ENCODE data around the gene NLGN2.
"Not testable (repeated sequence)": the region's sequence is repeated elsewhere in the genome, so short reads cannot be mapped to it uniquely, and the experiment has no call there.

NLGN2 gene

DNA sequence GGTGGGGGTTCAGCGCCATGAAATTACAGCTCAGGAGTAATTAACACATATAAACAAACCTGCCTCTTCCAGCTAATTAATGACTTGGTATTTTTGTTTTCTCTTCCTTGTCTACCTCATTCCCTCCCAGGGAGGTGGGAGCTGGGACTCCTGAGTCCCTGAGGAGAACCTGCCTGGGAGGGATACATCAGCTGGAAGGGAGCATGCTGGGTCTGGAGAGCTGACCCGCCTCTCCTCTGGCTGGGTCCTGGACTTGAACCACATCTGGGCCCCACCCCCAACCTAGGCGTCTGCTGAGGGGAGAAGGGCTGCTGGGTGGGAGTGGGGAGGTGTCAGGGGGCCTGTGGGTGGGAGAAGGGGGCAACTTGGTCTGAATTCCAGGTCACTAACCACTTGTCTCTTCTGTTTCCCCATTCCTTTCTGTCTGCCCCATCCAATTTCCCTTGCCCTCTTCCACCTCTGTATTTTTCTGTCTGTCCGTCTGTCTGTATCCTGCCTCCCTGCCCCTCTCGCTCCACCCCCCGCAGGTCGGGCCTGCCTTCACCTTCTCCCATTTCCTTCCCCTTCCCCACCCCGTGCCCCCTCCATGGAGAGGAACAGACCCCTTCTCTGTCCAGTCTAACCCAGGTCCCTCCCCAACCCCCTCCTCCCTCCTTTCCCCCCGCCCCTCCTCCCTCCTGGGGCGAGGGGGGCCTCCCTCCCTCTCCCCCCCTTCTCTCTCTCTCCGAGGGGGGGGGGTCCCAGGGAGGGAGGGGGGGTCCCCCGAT lies at the start of gene NLGN2:
NLGN2 (plus strand) TSS at position 361 of the 767 bp plus-strand sequence. CDS start 411 bp downstream, outside the sequence.
- no peak for DNase-seq

GRCh38 chr17:7361906-7362305 lies 45.7 kb upstream of the NLGN2 start:
- DNase-seq, result no peak

DNA sequence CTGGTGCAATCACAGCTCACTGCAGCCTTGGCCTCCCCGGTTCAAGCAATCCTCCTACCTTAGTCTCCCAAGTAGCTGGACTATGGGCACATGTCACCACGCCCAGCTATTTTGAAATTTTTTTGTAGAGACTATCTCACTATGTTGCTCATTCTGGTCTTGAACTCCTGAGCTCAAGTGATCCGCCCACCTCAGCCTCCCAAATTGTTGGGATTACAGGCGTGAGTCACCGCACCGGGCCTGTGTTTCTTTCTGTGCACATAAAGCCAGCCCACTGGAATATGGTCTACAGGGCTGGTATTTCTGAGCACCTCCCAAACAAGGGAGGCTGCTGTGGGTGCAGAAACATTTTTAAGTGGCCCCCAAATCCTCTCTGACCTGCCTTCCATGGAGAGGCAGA lies 44.3 kb upstream of the NLGN2 start:
- no peak for DNase-seq

GRCh38 chr17:7365963-7366362 lies 41.7 kb upstream of the NLGN2 start:
- not testable (repeated sequence) for DNase-seq

DNA sequence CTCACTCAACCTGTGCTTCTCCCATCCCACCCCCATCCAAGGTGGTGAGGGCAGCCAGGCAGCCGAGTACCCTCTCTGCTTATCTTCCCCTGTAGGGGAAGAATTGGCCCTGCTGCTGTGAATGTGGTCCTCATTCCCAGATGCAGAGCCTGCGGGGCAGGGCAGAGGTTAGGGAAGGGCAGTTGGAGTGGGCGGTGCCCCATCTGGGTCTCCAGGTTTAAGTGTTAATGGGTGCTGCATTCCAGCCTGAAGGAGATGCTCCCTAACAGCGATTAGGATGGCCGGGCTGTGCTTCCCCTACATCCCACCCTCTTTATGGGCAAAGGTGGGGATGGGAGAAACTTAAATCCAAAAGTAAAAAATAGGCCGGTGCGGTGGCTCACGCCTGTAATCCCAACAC lies 40.6 kb upstream of the NLGN2 start:
- DNase-seq, result no peak

DNA sequence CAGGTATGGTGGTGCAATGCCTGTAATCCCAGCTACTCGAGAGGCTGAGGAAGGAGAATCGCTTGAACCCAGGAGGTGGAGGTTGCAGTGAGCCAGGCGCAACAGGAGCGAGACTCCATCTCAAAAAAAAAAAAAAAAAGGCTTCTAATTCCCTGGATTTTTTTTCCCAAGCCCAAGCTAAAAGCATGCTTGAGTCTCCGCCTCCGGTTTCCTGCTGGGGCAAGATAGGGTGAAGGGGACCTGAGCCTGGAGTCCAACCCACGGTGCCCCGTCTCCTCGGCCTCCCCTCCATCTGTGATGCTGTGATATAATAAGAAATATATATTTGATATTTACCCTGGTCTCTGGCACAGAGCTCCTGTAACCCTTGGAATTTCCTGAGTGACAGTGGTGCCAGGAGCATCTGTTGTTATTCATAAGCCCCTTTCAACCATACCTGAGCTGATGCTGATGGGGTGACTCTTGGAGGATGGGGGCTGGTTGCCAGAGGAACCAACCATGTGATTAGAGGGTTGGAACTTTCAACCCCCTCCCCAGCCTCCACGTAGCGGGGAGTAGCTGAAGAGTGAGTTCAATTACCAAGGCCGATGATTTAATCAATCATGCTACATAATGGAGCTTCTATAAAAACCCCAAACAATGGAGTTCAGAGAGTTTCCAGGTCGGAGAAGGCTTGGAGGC lies 39.6 kb upstream of the NLGN2 start:
- DNase-seq, result no peak

GRCh38 chr17:7368599-7368994 lies 39.0 kb upstream of the NLGN2 start:
- not testable (repeated sequence) for DNase-seq

DNA sequence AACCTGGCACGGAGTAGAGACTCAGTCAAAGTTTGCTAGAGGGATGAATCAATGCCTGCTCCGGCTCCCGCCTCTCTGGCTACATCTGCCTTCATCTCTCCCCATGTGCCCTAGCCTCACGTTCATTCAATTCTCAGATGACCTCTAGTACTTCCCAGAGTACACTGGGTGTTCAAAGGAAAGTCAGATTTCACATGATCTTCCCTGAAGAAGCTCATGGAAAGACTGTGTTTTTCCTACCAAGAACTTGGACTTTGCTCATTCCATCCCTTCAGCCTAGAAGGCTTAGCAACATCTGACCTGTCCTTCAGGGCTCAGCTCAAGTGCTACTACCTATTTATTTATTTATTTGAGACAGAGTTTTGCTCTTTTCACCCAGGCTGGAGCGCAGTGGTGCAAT lies 37.8 kb upstream of the NLGN2 start:
- no peak for DNase-seq

DNA sequence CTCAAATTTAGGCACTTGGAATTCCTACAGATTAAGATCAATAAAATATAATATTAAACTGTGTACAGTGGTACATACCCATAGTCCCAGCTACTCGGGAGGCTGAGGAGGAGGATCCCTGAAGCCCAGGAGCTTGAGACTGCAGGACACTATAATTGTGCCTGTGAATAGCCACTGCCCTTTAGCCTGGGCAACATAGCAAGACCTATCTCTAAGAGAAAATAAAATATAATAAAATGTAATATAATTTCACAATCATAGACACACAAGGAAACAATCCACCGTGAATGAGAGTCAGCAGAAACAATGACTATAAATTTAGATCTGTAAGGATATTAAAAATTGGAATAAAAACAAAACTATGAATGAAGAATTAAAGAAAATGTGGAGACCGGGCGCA lies 36.8 kb upstream of the NLGN2 start:
- DNase-seq, result no peak

DNA sequence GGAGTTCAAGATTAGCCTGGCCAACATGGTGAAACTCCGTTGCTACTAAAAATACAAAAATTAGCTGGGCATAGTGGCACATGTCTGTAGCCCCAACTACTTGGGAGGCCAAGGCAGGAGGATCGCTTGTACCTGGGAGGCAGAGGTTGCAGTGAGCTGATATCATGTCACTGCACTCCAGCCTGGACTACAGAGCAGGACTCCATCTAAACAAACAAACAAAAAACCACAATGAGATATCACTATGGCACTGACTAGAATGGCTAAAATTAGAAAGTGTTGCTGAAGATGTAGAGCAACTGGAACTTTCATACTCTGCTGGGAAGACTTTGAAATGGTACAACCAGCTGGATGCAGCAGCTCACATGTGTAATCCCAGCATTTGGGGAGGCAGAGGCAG lies 33.3 kb upstream of the NLGN2 start:
- DNase-seq, result no peak

DNA sequence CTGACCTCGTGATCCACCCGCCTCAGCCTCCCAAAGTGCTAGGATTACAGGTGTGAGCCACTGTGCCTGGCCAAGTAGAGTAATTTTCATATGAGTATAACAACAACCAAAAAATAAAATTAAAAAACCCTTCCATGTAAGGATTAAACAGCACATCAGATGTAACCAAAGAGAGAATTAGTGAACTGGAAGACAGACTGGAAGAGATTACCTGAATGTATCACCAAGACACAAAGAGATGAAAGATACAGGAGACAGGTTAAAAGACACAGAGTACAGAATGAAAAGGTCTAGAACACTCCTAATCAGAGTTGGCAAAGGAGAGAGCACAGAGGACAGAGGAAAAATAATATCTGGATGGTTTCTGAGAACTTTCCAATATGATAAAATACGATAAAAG lies 28.5 kb upstream of the NLGN2 start:
- DNase-seq, result no peak

DNA sequence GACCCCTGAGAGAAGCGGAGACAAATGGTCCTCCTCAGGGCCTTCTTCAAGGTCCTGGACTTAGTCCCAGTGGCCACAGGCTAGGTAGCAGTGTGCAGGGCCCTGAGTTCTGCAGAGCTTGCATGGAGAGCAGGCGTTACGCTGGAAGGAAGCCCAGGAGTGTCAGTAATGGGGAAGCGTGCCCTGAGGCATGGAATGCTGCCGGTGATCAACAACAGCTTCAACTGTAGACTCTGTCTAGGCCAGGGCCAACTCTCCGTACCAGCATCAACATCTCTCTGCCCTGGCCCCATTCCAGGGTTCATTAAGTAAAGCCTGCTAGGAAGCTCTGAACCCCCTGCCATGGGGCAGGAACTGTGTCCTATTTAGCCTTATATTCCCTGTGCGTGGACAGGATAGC lies 27.3 kb upstream of the NLGN2 start:
- peak in 9 of 58 donors; percentile 3 to 42 (median 18) for DNase-seq

GRCh38 chr17:7380855-7381683 lies 26.6 kb upstream of the NLGN2 start, which contains the start of gene TNK1:
TSS of gene TNK1 (plus strand) at chr17:7381089. CDS start at chr17:7382927, 1,838 bp downstream.
- DNase-seq, result no peak

DNA sequence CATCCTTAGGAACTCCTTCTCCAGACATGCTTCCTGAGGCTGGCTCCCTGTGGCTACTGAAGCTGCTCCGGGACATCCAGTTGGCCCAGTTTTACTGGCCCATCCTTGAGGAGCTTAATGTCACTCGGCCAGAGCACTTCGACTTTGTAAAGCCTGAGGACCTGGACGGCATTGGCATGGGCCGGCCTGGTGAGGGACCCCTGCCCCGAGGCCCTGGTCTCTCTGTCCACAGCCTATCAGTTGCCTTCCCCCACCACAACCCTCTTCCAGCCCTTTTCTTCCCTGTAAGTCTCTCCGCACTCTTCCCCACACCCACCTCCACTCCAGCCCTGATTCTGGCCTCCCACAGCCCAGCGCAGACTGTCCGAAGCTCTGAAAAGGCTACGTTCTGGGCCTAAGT lies 24.7 kb upstream of the NLGN2 start:
- DNase-seq, result no peak

DNA sequence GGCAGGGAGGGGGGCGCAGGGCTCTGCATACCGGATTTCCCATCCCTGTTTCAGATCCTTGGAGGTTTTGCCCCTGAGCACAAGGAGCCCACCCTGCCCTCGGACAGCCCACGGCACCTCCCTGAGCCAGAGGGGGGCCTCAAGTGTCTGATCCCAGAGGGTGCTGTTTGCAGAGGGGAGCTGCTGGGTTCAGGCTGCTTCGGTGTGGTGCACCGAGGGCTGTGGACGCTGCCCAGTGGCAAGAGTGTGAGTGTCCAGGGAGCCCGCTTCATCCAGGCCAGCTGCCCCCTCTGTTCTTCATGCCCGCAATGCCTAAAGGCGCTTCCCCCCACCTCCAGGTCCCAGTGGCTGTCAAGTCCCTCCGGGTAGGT lies 24.3 kb upstream of the NLGN2 start:
- DNase-seq, result no peak

DNA sequence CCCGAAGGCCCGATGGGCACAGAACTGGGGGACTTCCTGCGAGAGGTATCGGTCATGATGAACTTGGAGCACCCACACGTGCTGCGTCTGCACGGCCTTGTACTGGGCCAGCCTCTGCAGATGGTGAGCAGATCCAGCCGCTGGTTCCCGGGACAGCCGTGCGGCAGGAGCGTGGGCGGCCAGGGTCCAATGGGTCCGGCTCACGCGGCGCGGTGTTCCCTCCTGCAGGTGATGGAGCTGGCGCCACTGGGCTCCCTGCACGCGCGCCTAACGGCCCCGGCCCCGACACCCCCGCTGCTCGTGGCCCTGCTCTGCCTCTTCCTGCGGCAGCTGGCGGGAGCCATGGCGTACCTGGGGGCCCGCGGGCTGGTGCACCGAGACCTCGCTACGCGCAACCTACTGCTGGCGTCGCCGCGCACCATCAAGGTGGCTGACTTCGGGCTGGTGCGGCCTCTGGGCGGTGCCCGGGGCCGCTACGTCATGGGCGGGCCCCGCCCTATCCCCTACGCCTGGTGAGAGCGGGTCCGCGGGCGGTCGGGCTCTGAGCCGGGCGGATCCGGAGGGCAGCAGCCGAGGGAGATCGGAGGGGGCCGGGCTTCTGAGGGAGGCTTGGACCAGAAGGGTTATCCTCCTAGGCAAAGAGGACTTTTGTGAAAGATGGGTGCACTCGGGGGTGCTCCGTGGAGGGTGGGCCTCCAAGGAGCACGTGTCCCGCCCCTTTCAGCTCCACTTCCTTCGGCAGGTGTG lies 23.7 kb upstream of the NLGN2 start:
- peak in 22 of 58 donors; percentile 16 to 66 (median 35) for DNase-seq

GRCh38 chr17:7384489-7385081 lies 23.1 kb upstream of the NLGN2 start:
- no peak for DNase-seq

GRCh38 chr17:7388856-7389255 lies 18.8 kb upstream of the NLGN2 start:
- DNase-seq, result no peak

- DNase-seq, result no peak
Measured at GRCh38 chr17:7389924-7390910, 17.4 kb upstream of the NLGN2 start.

DNA sequence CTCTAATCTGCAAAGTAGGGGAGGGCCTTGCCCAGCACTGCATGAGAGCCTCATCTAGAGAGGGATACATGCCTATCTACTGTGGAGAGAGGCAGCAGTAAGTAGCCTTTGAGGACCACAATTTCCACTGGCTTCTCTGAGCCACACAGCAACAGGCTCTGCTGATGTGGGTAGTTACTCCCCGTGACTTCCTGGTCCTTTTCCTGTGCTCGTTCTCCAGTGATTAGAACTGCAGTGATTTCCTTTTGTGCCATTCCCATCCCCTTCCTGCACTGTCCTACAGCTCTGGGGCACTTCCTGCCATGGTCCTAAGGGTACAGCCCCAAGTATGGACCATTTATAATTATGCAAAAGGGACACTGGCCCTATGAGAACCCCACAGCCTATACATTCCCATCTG lies 16.3 kb upstream of the NLGN2 start:
- no peak for DNase-seq

Measured in anterior cingulate cortex (tissue), 58 donors.